Ishikawa (cell line): ENCODE results near the gene BLM.

Source experiments
- TCF12 ChIP-seq: IDR thresholded peaks from 2 replicates; pipeline ENCODE4 v1.6.1; 2012; ENCODE audit warnings: low read depth
- YY1 ChIP-seq: IDR thresholded peaks from 2 replicates; pipeline ENCODE4 v1.6.1; 2012; ENCODE audit warnings: low read depth

DNA sequence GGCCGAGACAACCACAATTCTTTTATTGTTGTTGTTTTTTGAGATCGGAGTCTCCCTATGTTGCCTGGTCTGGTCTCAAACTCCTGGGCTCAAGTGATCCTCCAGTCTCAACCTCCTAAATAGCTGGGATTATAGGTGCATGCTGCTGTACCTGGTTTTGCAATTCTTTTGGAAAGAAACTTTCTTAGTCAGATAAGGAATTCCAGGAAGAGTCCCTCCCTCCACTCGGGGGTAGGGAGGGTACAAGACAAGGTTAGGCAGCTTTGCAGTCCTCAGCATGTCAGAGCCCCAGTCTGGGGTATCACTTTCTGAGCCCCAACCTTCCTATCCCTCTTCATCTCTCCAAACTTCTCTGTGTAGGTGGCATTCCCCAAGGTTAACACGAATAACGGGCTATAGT lies 117.5 kb downstream of the BLM start:
- TF ChIP-seq YY1 = no peak
- no peak for TF ChIP-seq TCF12
